HG02973 (cell line): ENCODE measurements around the gene ADA.

Source experiments
- ATAC-seq: cut with Tn5 transposase; IDR thresholded peaks from one replicate; pipeline ENCODE4 v1.9.1; 2021; ENCODE audit warnings: moderate library complexity; ENCODE audit not compliant: unreplicated experiment

ADA gene

DNA sequence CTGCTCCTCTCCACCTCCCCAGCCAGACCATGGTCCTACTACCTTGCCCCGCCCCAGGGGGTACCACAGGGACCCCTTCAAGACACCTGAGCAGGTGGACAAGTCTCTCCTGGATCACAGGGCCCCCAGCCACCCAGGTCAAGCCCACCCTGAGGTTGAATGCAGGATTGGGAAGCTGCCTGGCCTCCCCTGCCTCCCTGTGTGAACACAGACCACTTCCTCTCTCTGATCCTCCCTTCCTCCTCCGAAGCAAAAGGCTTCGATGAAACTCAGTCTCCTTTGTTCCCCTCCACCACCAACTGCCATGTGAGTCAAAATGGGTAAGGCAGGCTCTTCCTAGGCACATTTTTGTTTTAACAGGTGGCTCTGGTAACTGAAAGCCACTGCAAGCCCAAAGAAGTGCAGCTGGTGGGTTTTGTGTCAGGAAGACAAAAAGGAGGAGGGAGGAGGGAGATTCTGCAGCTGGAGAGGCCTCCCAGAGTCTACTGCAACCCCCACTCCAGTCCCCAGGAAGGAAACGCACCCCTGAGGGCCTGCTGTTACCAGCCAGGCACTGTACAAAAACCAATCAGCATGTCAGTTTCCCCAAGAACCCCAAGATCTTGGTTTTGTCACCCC lies 5.4 kb downstream of the ADA start:
- no peak for ATAC-seq

- no peak for ATAC-seq
Measured at GRCh38 chr20:44644667-44645131, 6.8 kb downstream of the ADA start.

GRCh38 chr20:44644230-44644617 lies 7.3 kb downstream of the ADA start:
- ATAC-seq: no peak

GRCh38 chr20:44643596-44644229 lies 7.8 kb downstream of the ADA start:
- no peak for ATAC-seq

GRCh38 chr20:44643154-44643519 lies 8.4 kb downstream of the ADA start:
- ATAC-seq: no peak

- no peak for ATAC-seq
Measured at GRCh38 chr20:44642203-44643153, 9.0 kb downstream of the ADA start.

DNA sequence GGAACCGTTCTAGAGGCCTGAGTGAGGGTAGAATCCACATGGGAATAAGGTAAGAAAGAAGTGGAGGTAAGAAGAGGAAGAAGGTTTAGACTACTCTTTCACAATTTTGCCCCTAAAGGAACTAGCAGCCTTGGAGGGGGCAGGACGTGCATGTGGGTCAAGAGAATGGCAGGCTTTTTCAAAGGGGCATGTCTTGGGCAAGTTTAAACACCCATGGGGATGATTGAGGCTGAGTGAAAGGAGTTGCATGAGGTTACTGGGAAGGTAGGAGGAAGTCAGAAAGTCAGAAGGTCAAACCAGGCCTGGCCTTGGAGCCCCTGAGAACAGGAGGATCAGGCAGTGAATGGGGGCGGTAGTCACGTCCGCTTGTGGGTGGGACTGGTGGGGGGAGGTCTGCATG lies 10.2 kb downstream of the ADA start:
- ATAC-seq: no peak

- no peak for ATAC-seq
Measured at GRCh38 chr20:44640522-44640921, 11.0 kb downstream of the ADA start.

- no peak for ATAC-seq
Measured at GRCh38 chr20:44637522-44638372, 13.8 kb downstream of the ADA start.

DNA sequence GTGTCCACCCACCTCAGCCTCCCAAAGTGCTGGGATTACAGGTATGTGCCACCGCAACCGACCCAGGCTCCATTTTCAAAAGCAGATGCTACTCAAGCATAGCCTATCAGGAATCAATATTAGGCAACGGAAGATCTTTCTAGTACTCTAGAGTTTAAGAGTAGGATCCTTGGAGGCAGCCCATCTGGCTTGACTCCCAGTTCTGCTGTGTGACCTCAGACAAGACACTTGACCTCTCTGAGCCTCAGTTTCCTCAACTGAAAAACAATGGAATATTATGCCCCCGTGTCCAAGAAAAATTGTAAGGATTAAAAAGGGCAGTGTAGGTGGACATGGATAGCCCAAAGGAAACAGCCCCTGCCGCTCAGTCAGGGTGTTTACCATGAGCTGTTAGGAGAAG lies 14.5 kb downstream of the ADA start:
- no peak for ATAC-seq

- no peak for ATAC-seq
Measured at GRCh38 chr20:44635877-44636276, 15.6 kb downstream of the ADA start.

- ATAC-seq: no peak
Measured at GRCh38 chr20:44633872-44634600, 17.5 kb downstream of the ADA start.

- no peak for ATAC-seq
Measured at GRCh38 chr20:44633187-44633810, 18.2 kb downstream of the ADA start.

- ATAC-seq: no peak
Measured at GRCh38 chr20:44632103-44632752, 19.3 kb downstream of the ADA start.

- ATAC-seq: no peak
Measured at GRCh38 chr20:44630297-44630696, 21.2 kb downstream of the ADA start.

GRCh38 chr20:44629542-44629941 lies 22.0 kb downstream of the ADA start:
- ATAC-seq: no peak

- ATAC-seq: no peak
Measured at GRCh38 chr20:44629017-44629385, 22.5 kb downstream of the ADA start.

DNA sequence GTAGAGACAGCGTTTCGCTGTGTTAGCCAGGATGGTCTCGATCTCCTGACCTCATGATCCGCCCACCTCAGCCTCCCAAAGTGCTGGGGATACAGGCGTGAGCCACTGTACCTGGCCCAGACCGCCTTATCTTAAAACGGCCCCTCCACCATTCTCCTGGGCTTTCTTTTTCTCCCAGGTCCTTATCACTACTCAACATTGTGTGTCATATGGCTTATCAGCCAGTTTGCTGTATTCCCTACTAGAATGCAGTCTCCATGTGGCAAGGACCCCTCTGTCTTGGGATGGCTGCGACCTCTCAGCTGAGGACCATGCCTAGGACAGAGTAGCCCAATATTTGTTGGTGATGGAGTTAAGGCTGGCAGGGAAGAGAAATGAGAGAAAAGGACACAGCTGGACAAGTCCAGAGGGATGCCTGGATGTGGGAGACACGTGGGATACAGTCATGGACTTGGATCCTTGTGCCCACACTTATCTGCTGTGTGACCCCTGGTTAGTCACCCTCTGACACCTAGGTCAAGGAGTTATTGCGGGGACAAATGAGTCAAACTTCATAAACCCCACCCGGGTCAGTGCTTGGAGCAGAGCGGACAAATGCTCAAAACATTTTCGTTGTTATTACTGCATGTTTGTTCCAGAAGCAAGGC lies 24.0 kb downstream of the ADA start:
- ATAC-seq: no peak

DNA sequence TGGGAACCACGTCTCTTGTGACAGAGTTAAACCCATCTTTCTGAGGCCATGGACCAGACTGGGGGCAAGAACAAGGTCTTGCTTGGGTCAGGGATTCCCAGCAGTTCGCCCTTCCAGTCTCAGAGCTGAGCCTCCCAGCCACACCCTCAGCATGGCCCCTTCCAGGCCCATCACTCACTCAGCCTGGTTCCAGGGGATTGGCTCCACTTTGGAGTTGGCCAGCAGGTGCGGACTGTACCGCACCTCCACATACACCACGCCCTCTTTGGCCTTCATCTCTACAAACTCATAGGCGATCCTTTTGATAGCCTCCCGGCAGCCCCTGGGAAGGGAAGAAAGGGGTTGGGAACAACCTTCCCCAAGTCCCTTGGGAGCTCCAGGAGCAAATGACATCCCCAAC lies 25.2 kb downstream of the ADA start:
- ATAC-seq: no peak
